NT2/D1 (cell line): ENCODE data around the gene IRGM.

Experiments
- YY1 ChIP-seq: IDR thresholded peaks from 2 replicates; pipeline ENCODE4 v1.6.1; 2011; ENCODE audit not compliant: insufficient read length, insufficient read depth
- ZNF274 ChIP-seq: IDR thresholded peaks from 2 replicates; pipeline ENCODE4 v1.6.1; 2011; ENCODE audit warnings: mild to moderate bottlenecking, low read depth, low read length

DNA sequence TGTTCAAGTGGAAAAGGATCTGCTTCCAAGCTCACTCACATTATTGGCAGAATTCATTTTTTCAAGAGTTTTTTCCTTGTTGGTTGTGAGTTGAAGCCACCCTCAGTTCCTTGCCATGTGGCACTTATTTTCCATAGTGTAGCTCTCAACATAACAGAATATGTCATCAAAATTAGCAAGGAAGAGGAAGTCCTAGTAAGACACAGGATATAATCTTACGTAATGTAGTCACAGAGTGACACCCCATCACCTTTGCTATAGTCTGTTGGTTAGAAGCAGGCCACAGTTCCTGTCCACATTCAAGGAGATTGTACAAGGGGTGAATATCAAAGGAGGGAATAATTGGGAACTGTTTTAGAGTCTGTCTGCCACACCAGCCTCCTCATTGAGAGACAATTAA, 15.7 kb downstream of the IRGM start:
- TF ChIP-seq ZNF274 (no peak), YY1 (no peak)
